ENCODE measurements around the gene LCN9.

- TF ChIP-seq CTCF (IDR thresholded peaks at IDR 0.05) (no peak), ZBTB21 (CRISPR knock-in tag; IDR thresholded peaks at IDR 0.05; ENCODE audit: borderline replicate concordance) (no peak), KAT7 (CRISPR knock-in tag; IDR thresholded peaks at IDR 0.05; ENCODE audit: borderline replicate concordance) (no peak), ATF6 (CRISPR knock-in tag; IDR thresholded peaks at IDR 0.05) (no peak), CBFB (CRISPR knock-in tag; IDR thresholded peaks at IDR 0.05; ENCODE audit: low read depth) (no peak), PREB (CRISPR knock-in tag; IDR thresholded peaks at IDR 0.05; ENCODE audit: borderline replicate concordance) (no peak), TEAD4 (CRISPR knock-in tag; IDR thresholded peaks at IDR 0.05) (no peak), MAX (CRISPR knock-in tag; IDR thresholded peaks at IDR 0.05) (no peak), ATF2 (CRISPR knock-in tag; IDR thresholded peaks at IDR 0.05; ENCODE audit: borderline replicate concordance, low read depth) (no peak), JUN (CRISPR knock-in tag; IDR thresholded peaks at IDR 0.05) (no peak), ARID4B (CRISPR knock-in tag; IDR thresholded peaks at IDR 0.05; ENCODE audit: borderline replicate concordance) (no peak)
Measured at GRCh38 chr9:135708164-135708563, 45.1 kb downstream of the LCN9 start.

All from WTC11 (cell line).